Progenitor cell of endocrine pancreas (in vitro differentiated cells): ENCODE data around the gene DENND5B. TPM values are rescaled to one million over a fixed set of nuclear protein-coding genes. Genes with fewer than 3 reads are reported as not detected.

Experiments
- DNase-seq: peaks from one replicate; pipeline ENCODE4 v3.0.0; 2021; ENCODE audit warnings: low spot score; ENCODE audit not compliant: unreplicated experiment
- H3K27ac Mint-ChIP-seq: 2 replicates; pipeline ENCODE4 v1.8.0; 2021; ENCODE audit warnings: mild to moderate bottlenecking, moderate library complexity, mixed read lengths
- H3K27me3 Mint-ChIP-seq: 2 replicates; pipeline ENCODE4 v1.8.0; 2021; ENCODE audit warnings: mixed read lengths
- H3K36me3 Mint-ChIP-seq: 2 replicates; pipeline ENCODE4 v1.8.0; 2022; ENCODE audit warnings: mixed read lengths; ENCODE audit not compliant: insufficient read depth
- H3K4me1 Mint-ChIP-seq: 2 replicates; pipeline ENCODE4 v1.8.0; 2021; ENCODE audit warnings: low read depth, mixed read lengths
- H3K4me3 Mint-ChIP-seq: 2 replicates; pipeline ENCODE4 v1.8.0; 2021; ENCODE audit warnings: low read depth, mild to moderate bottlenecking, moderate library complexity, mixed read lengths
- H3K9me3 Mint-ChIP-seq: 2 replicates; pipeline ENCODE4 v1.8.0; 2021; ENCODE audit warnings: low read depth, mixed read lengths
- CTCF ChIP-seq: fragments of 200-600 bp; sonication (generic); IDR thresholded peaks from one replicate; pipeline ENCODE4 v1.5.0; 2021; ENCODE audit warnings: antibody characterized with exemption, mild to moderate bottlenecking; ENCODE audit not compliant: unreplicated experiment
- total RNA-seq: library from RNA; stranded (reverse); gene quantifications from 2 replicates; pipeline ENCODE4 v1.2.1, GENCODE V29; 2021

The DENND5B gene
- total RNA-seq, 1 donor from 2014 or later, result 35.0 TPM

GRCh38 chr12:31523306-31523705 is 67.6 kb downstream of the DENND5B start:
- DNase-seq, result no peak
- H3K4me1 Mint-ChIP-seq, result peaks cover 14% of the 10 kb centered on the region
- H3K9me3 Mint-ChIP-seq, result no peaks in the 10 kb centered on the region
- TF ChIP-seq CTCF, result no peak
- H3K27ac Mint-ChIP-seq, result no peak overlapping the region
- no peaks in the 10 kb centered on the region for H3K36me3 Mint-ChIP-seq
- no peak overlapping the region for H3K4me3 Mint-ChIP-seq
- no peaks in the 10 kb centered on the region for H3K27me3 Mint-ChIP-seq

DNA sequence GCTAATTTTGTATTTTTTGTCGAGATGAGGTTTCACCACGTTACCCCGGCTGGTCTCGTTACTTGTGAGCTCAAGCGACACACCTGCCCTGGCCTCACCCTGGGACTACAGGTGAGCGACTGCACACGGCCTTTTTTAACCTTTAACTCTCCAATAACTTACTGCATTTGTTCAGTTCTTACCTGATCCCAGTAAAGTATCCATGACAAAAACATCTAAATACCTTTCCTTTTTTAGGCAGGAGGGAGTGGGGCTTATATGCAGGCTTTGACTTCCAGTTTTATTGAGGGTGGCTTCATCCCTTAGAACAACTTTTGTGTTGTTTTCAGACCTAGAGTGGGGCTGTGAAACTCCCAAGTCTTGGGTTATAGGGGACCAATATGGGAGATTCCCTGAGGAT is 68.3 kb downstream of the DENND5B start:
- no peaks in the 10 kb centered on the region for H3K27me3 Mint-ChIP-seq
- TF ChIP-seq CTCF, result no peak
- DNase-seq, result no peak
- H3K9me3 Mint-ChIP-seq, result no peaks in the 10 kb centered on the region
- H3K4me3 Mint-ChIP-seq, result no peak overlapping the region
- no peaks in the 10 kb centered on the region for H3K36me3 Mint-ChIP-seq
- H3K4me1 Mint-ChIP-seq, result peaks cover 19% of the 10 kb centered on the region
- H3K27ac Mint-ChIP-seq, result no peak overlapping the region

DNA sequence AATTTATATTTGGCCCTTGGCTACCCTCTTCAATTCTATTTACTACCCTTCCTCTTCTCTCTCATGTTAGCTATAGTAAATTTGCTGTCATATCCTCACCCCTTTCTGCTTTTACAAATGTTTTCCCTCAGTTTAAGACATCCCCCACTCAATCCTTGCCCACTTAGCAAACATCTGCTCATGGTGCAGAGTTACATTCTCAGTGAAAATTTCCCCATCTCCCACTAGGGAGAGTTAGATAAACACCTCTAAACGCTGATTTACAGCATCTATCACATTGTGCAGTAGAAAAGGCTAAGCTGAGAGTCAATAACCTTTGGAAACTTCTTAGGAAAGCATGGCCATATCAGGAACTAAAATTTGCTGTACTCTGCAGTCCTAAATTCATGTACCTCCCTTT is 69.0 kb downstream of the DENND5B start:
- no peaks in the 10 kb centered on the region for H3K27me3 Mint-ChIP-seq
- H3K27ac Mint-ChIP-seq, result no peak overlapping the region
- no peak for TF ChIP-seq CTCF
- H3K4me1 Mint-ChIP-seq, result peaks cover 25% of the 10 kb centered on the region
- no peaks in the 10 kb centered on the region for H3K36me3 Mint-ChIP-seq
- no peak overlapping the region for H3K4me3 Mint-ChIP-seq
- no peak for DNase-seq
- no peaks in the 10 kb centered on the region for H3K9me3 Mint-ChIP-seq

GRCh38 chr12:31519511-31519910 is 71.4 kb downstream of the DENND5B start:
- no peak for DNase-seq
- Mint-ChIP-seq H3K27me3 (no peaks in the 10 kb centered on the region), H3K4me1 (peaks cover 26% of the 10 kb centered on the region), H3K36me3 (no peaks in the 10 kb centered on the region), H3K9me3 (no peaks in the 10 kb centered on the region), H3K4me3 (no peak overlapping the region), H3K27ac (no peak overlapping the region)
- TF ChIP-seq CTCF, result no peak

DNA sequence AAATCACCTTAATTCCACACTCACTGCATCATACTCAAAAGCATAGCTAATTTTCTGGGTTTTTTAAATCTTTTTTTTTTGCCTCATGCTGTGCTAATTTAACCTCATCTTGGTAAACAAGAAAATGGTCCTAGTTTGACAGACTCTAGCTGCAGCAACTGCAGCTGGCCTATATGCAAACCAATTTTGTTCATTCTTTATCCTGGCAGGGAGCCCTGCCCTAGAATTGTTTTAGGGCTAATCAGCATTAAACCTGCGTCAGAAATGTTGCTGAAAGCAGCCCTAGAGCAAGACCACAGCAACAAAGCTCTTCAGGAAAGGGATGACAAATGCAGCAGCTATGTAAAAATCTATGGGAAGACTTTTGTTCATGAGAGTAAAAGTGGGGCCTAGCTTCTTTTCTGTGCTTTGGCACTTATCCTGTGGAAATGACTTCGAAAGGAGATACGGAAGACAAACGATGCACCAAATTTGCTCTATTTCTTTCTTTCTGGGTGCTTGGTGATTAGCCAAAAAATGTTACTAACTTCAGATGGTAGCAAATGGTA is 72.2 kb downstream of the DENND5B start:
- H3K27ac Mint-ChIP-seq, result no peak overlapping the region
- no peaks in the 10 kb centered on the region for H3K27me3 Mint-ChIP-seq
- TF ChIP-seq CTCF, result no peak
- H3K4me1 Mint-ChIP-seq, result peaks cover 26% of the 10 kb centered on the region
- no peaks in the 10 kb centered on the region for H3K36me3 Mint-ChIP-seq
- no peaks in the 10 kb centered on the region for H3K9me3 Mint-ChIP-seq
- no peak overlapping the region for H3K4me3 Mint-ChIP-seq
- DNase-seq, result no peak
